ENCODE data around the gene BPIFA2.

BPIFA2 gene

GRCh38 chr20:33148040-33148439 lies 19.9 kb upstream of the BPIFA2 start:
- no peak for TF ChIP-seq TEAD4 (IDR thresholded peaks at IDR 0.05)
- TF ChIP-seq CREB1 (IDR thresholded peaks at IDR 0.05; ENCODE audit: low read depth), result no peak
- no peak for TF ChIP-seq USF1 (IDR thresholded peaks at IDR 0.05)
- TF ChIP-seq CEBPB (IDR thresholded peaks at IDR 0.05), result no peak
- no peak for TF ChIP-seq TAF1 (IDR thresholded peaks at IDR 0.05; ENCODE audit: low read depth)
- no peak for TF ChIP-seq EP300 (IDR thresholded peaks at IDR 0.05; ENCODE audit: borderline replicate concordance)
- TF ChIP-seq EGR1 (IDR thresholded peaks at IDR 0.05), result no peak
- no peak for TF ChIP-seq REST (IDR thresholded peaks at IDR 0.05; ENCODE audit: low read depth)
- no peak for TF ChIP-seq ZBTB7A (IDR thresholded peaks at IDR 0.05; ENCODE audit: low read depth)
- TF ChIP-seq YY1 (IDR thresholded peaks at IDR 0.05; ENCODE audit: low read depth), result no peak
- TF ChIP-seq RAD21 (IDR thresholded peaks at IDR 0.05; ENCODE audit: low read depth), result no peak
- TF ChIP-seq FOXM1 (IDR thresholded peaks at IDR 0.05; ENCODE audit: borderline replicate concordance, low read depth), result no peak
- no peak for TF ChIP-seq NFIC (IDR thresholded peaks at IDR 0.05)
- TF ChIP-seq TCF12 (IDR thresholded peaks at IDR 0.05; ENCODE audit: low read depth), result no peak
- TF ChIP-seq MAX (IDR thresholded peaks at IDR 0.05), result no peak

GRCh38 chr20:33154252-33154651 lies 13.7 kb upstream of the BPIFA2 start:
- TF ChIP-seq MAX (IDR thresholded peaks at IDR 0.05) (no peak), TAF1 (IDR thresholded peaks at IDR 0.05; ENCODE audit: low read depth) (no peak), RAD21 (IDR thresholded peaks at IDR 0.05; ENCODE audit: low read depth) (no peak), EP300 (IDR thresholded peaks at IDR 0.05; ENCODE audit: borderline replicate concordance) (no peak), CREB1 (IDR thresholded peaks at IDR 0.05; ENCODE audit: low read depth) (no peak), YY1 (IDR thresholded peaks at IDR 0.05; ENCODE audit: low read depth) (no peak), USF1 (IDR thresholded peaks at IDR 0.05) (no peak)

GRCh38 chr20:33158637-33159385 lies 9.1 kb upstream of the BPIFA2 start:
- TF ChIP-seq NFIC (IDR thresholded peaks at IDR 0.05) (no peak), RAD21 (IDR thresholded peaks at IDR 0.05; ENCODE audit: low read depth) (no peak), CEBPB (IDR thresholded peaks at IDR 0.05) (no peak), TAF1 (IDR thresholded peaks at IDR 0.05; ENCODE audit: low read depth) (no peak), USF1 (IDR thresholded peaks at IDR 0.05) (no peak), TEAD4 (IDR thresholded peaks at IDR 0.05) (no peak)

- TF ChIP-seq FOXM1 (IDR thresholded peaks at IDR 0.05; ENCODE audit: borderline replicate concordance, low read depth) (no peak), CEBPB (IDR thresholded peaks at IDR 0.05) (no peak), TCF12 (IDR thresholded peaks at IDR 0.05; ENCODE audit: low read depth) (no peak), ZBTB7A (IDR thresholded peaks at IDR 0.05; ENCODE audit: low read depth) (no peak), REST (IDR thresholded peaks at IDR 0.05; ENCODE audit: low read depth) (no peak), TEAD4 (IDR thresholded peaks at IDR 0.05) (no peak), RAD21 (IDR thresholded peaks at IDR 0.05; ENCODE audit: low read depth) (no peak), CREB1 (IDR thresholded peaks at IDR 0.05; ENCODE audit: low read depth) (no peak), EGR1 (IDR thresholded peaks at IDR 0.05) (no peak), NFIC (IDR thresholded peaks at IDR 0.05) (no peak), EP300 (IDR thresholded peaks at IDR 0.05; ENCODE audit: borderline replicate concordance) (no peak), TAF1 (IDR thresholded peaks at IDR 0.05; ENCODE audit: low read depth) (no peak), YY1 (IDR thresholded peaks at IDR 0.05; ENCODE audit: low read depth) (no peak), USF1 (IDR thresholded peaks at IDR 0.05) (no peak), MAX (IDR thresholded peaks at IDR 0.05) (no peak)
Observed at GRCh38 chr20:33159713-33160112, 8.2 kb upstream of the BPIFA2 start.

GRCh38 chr20:33160681-33161080 lies 7.3 kb upstream of the BPIFA2 start:
- no peak for TF ChIP-seq USF1 (IDR thresholded peaks at IDR 0.05)
- TF ChIP-seq RAD21 (IDR thresholded peaks at IDR 0.05; ENCODE audit: low read depth), result no peak
